Measurements from ENCODE around the gene ADCY2. TPM values are rescaled to one million over a fixed set of nuclear protein-coding genes. Genes with fewer than 3 reads are reported as not detected.

ADCY2 gene
- total RNA-seq, 1 experiment from 2014 or later, result not detected

- Histone ChIP-seq H3K27me3 (ENCODE audit: low read length) (no peaks in the 10 kb centered on the region), H4K20me1 (ENCODE audit: insufficient read depth, low read depth, low read length) (no peaks in the 10 kb centered on the region), H3K79me2 (ENCODE audit: low read length) (no peaks in the 10 kb centered on the region), H3K4me1 (ENCODE audit: low read length) (no peaks in the 10 kb centered on the region), H3K9ac (ENCODE audit: low read length) (no peak overlapping the region), H3K36me3 (ENCODE audit: insufficient read depth, low read length) (no peaks in the 10 kb centered on the region), H3K27ac (ENCODE audit: low read length) (no peak overlapping the region), H3K9me3 (ENCODE audit: low read length) (no peaks in the 10 kb centered on the region), H3K9me2 (replicated peaks; ENCODE audit: insufficient read depth, low read length) (no peaks in the 10 kb centered on the region), H3K4me3 (ENCODE audit: low read length) (no peak overlapping the region), H2AFZ (ENCODE audit: low read length) (no peak overlapping the region), H3K4me2 (ENCODE audit: low read depth, low read length, poor library complexity, severe bottlenecking) (no peak overlapping the region)
- no peak for DNase-seq
These were observed 229.8 kb downstream of the ADCY2 start for GRCh38 chr5:7625740-7626139.

- Histone ChIP-seq H3K4me1 (ENCODE audit: low read length) (no peaks in the 10 kb centered on the region), H3K9me3 (ENCODE audit: low read length) (no peaks in the 10 kb centered on the region), H3K79me2 (ENCODE audit: low read length) (no peaks in the 10 kb centered on the region), H3K4me3 (ENCODE audit: low read length) (no peak overlapping the region), H4K20me1 (ENCODE audit: insufficient read depth, low read depth, low read length) (no peaks in the 10 kb centered on the region), H2AFZ (ENCODE audit: low read length) (no peak overlapping the region), H3K9ac (ENCODE audit: low read length) (no peak overlapping the region), H3K9me2 (replicated peaks; ENCODE audit: insufficient read depth, low read length) (no peaks in the 10 kb centered on the region), H3K27me3 (ENCODE audit: low read length) (no peaks in the 10 kb centered on the region), H3K27ac (ENCODE audit: low read length) (no peak overlapping the region), H3K4me2 (ENCODE audit: low read depth, low read length, poor library complexity, severe bottlenecking) (no peak overlapping the region), H3K36me3 (ENCODE audit: insufficient read depth, low read length) (no peaks in the 10 kb centered on the region)
- DNase-seq, result no peak
These were observed 232.3 kb downstream of the ADCY2 start for GRCh38 chr5:7628248-7628647.

DNA sequence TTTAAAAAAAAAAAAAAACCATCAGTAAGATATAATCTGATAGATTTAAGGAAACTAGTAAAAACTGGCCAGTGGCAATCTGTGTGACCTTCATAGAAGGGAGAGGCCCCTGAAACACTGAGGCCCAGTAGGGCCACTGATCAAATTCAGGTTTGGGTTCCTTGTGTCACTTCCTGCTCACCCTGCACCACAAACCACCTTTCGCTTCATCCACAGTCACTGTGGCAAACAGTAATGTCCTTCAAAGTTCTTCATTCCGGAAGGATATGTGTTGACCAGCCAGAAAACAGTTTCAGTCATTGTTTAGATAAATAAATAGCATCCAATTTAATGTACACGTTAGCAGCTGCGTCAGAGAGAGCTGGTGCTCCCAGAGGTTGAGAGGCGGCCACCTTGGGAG is 232.9 kb downstream of the ADCY2 start:
- DNase-seq, result no peak
- H3K9me2 ChIP-seq (replicated peaks; ENCODE audit: insufficient read depth, low read length), result no peaks in the 10 kb centered on the region
- no peak overlapping the region for H2AFZ ChIP-seq (ENCODE audit: low read length)
- H3K79me2 ChIP-seq (ENCODE audit: low read length), result no peaks in the 10 kb centered on the region
- H3K9me3 ChIP-seq (ENCODE audit: low read length), result no peaks in the 10 kb centered on the region
- H3K9ac ChIP-seq (ENCODE audit: low read length), result no peak overlapping the region
- H3K27ac ChIP-seq (ENCODE audit: low read length), result no peak overlapping the region
- H3K4me2 ChIP-seq (ENCODE audit: low read depth, low read length, poor library complexity, severe bottlenecking), result no peak overlapping the region
- no peaks in the 10 kb centered on the region for H3K4me1 ChIP-seq (ENCODE audit: low read length)
- no peaks in the 10 kb centered on the region for H3K27me3 ChIP-seq (ENCODE audit: low read length)
- H4K20me1 ChIP-seq (ENCODE audit: insufficient read depth, low read depth, low read length), result no peaks in the 10 kb centered on the region
- no peak overlapping the region for H3K4me3 ChIP-seq (ENCODE audit: low read length)
- no peaks in the 10 kb centered on the region for H3K36me3 ChIP-seq (ENCODE audit: insufficient read depth, low read length)

DNA sequence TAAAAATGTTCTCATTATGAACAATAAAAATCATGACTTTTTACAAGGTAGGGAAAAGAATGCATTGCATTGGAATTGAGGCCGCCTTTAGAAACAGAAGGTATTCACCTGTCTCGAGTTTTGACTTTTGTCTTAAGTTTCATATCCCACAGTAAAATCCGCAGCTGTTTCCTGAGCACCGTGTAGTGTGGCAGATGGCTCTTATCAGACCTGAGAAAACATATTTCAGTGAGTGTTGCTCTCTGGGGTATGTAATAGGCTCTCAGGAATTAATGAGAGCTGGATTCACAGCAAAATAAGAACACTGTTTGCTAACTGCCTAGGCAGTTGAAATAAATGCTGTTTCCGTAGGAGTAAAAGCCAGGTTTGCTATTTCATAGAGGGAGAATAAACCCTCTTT is 233.6 kb downstream of the ADCY2 start:
- no peak for DNase-seq
- H3K9me3 ChIP-seq (ENCODE audit: low read length), result no peaks in the 10 kb centered on the region
- no peaks in the 10 kb centered on the region for H3K79me2 ChIP-seq (ENCODE audit: low read length)
- no peaks in the 10 kb centered on the region for H3K9me2 ChIP-seq (replicated peaks; ENCODE audit: insufficient read depth, low read length)
- no peaks in the 10 kb centered on the region for H3K4me1 ChIP-seq (ENCODE audit: low read length)
- no peak overlapping the region for H3K4me2 ChIP-seq (ENCODE audit: low read depth, low read length, poor library complexity, severe bottlenecking)
- H3K27me3 ChIP-seq (ENCODE audit: low read length), result no peaks in the 10 kb centered on the region
- no peak overlapping the region for H3K4me3 ChIP-seq (ENCODE audit: low read length)
- no peaks in the 10 kb centered on the region for H4K20me1 ChIP-seq (ENCODE audit: insufficient read depth, low read depth, low read length)
- no peak overlapping the region for H3K9ac ChIP-seq (ENCODE audit: low read length)
- no peaks in the 10 kb centered on the region for H3K36me3 ChIP-seq (ENCODE audit: insufficient read depth, low read length)
- no peak overlapping the region for H2AFZ ChIP-seq (ENCODE audit: low read length)
- H3K27ac ChIP-seq (ENCODE audit: low read length), result no peak overlapping the region

GRCh38 chr5:7634837-7635236 is 238.9 kb downstream of the ADCY2 start:
- no peak overlapping the region for H3K4me2 ChIP-seq (ENCODE audit: low read depth, low read length, poor library complexity, severe bottlenecking)
- no peak for DNase-seq
- no peak overlapping the region for H3K4me3 ChIP-seq (ENCODE audit: low read length)
- H3K36me3 ChIP-seq (ENCODE audit: insufficient read depth, low read length), result no peaks in the 10 kb centered on the region
- no peak overlapping the region for H3K27ac ChIP-seq (ENCODE audit: low read length)
- H3K4me1 ChIP-seq (ENCODE audit: low read length), result no peaks in the 10 kb centered on the region
- H3K27me3 ChIP-seq (ENCODE audit: low read length), result no peaks in the 10 kb centered on the region
- no peaks in the 10 kb centered on the region for H4K20me1 ChIP-seq (ENCODE audit: insufficient read depth, low read depth, low read length)
- H3K9me3 ChIP-seq (ENCODE audit: low read length), result no peaks in the 10 kb centered on the region
- H3K9me2 ChIP-seq (replicated peaks; ENCODE audit: insufficient read depth, low read length), result no peaks in the 10 kb centered on the region
- no peak overlapping the region for H2AFZ ChIP-seq (ENCODE audit: low read length)
- H3K9ac ChIP-seq (ENCODE audit: low read length), result no peak overlapping the region
- no peaks in the 10 kb centered on the region for H3K79me2 ChIP-seq (ENCODE audit: low read length)

GRCh38 chr5:7638456-7638855 is 242.5 kb downstream of the ADCY2 start:
- H3K4me3 ChIP-seq (ENCODE audit: low read length), result no peak overlapping the region
- H3K36me3 ChIP-seq (ENCODE audit: insufficient read depth, low read length), result no peaks in the 10 kb centered on the region
- H3K9me3 ChIP-seq (ENCODE audit: low read length), result no peaks in the 10 kb centered on the region
- no peak for DNase-seq
- H3K79me2 ChIP-seq (ENCODE audit: low read length), result no peaks in the 10 kb centered on the region
- H3K27ac ChIP-seq (ENCODE audit: low read length), result no peak overlapping the region
- H3K4me1 ChIP-seq (ENCODE audit: low read length), result no peaks in the 10 kb centered on the region
- no peaks in the 10 kb centered on the region for H3K27me3 ChIP-seq (ENCODE audit: low read length)
- no peak overlapping the region for H3K9ac ChIP-seq (ENCODE audit: low read length)
- no peak overlapping the region for H3K4me2 ChIP-seq (ENCODE audit: low read depth, low read length, poor library complexity, severe bottlenecking)
- H2AFZ ChIP-seq (ENCODE audit: low read length), result no peak overlapping the region
- no peaks in the 10 kb centered on the region for H4K20me1 ChIP-seq (ENCODE audit: insufficient read depth, low read depth, low read length)
- no peaks in the 10 kb centered on the region for H3K9me2 ChIP-seq (replicated peaks; ENCODE audit: insufficient read depth, low read length)

DNA sequence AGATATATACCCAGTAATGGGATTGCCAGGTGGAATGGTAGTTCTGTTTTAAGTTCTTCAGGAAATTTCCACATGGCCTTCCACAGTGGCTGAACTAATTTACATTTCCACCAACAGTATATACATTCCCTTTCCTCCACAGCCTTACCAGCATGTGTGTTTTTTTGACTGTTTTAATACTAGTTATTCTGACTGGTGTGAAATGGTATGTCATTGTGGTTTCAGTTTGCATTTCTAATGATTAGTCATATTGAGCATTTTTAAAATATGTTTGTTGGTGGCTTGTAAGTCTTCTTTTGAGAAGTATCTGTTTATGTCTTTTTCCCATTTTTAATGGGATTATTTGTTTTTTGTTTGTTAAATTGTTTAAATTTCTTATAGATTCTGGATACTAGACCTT is 246.1 kb downstream of the ADCY2 start:
- Histone ChIP-seq H3K4me2 (ENCODE audit: low read depth, low read length, poor library complexity, severe bottlenecking) (no peak overlapping the region), H3K9me2 (replicated peaks; ENCODE audit: insufficient read depth, low read length) (no peaks in the 10 kb centered on the region), H3K9me3 (ENCODE audit: low read length) (no peaks in the 10 kb centered on the region), H3K27me3 (ENCODE audit: low read length) (no peaks in the 10 kb centered on the region), H2AFZ (ENCODE audit: low read length) (no peak overlapping the region), H3K36me3 (ENCODE audit: insufficient read depth, low read length) (no peaks in the 10 kb centered on the region), H3K27ac (ENCODE audit: low read length) (no peak overlapping the region), H3K4me3 (ENCODE audit: low read length) (no peak overlapping the region), H3K79me2 (ENCODE audit: low read length) (no peaks in the 10 kb centered on the region), H3K9ac (ENCODE audit: low read length) (no peak overlapping the region), H4K20me1 (ENCODE audit: insufficient read depth, low read depth, low read length) (no peaks in the 10 kb centered on the region), H3K4me1 (ENCODE audit: low read length) (no peaks in the 10 kb centered on the region)
- no peak for DNase-seq

DNA sequence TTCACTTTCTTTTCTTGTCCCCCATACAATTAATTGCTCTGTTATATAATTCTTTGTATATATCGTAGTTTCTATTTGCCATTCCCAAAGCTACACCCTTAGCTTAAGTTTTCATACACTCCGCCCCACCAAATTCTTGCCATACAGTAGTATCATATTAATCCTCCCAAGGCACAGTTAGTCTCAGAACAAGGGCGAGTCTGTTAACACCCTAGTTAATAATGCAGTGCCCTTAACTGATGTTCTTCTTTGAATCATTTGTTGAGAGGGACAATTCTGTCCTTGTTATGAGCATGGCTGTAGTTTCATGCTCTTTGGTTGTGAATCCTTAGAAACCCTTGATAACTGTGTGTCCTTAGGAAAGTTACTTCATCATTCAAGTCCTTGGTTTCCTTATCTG is 248.8 kb downstream of the ADCY2 start:
- DNase-seq, result no peak
- Histone ChIP-seq H3K4me2 (ENCODE audit: low read depth, low read length, poor library complexity, severe bottlenecking) (no peak overlapping the region), H3K9me3 (ENCODE audit: low read length) (no peaks in the 10 kb centered on the region), H3K27ac (ENCODE audit: low read length) (no peak overlapping the region), H3K36me3 (ENCODE audit: insufficient read depth, low read length) (no peaks in the 10 kb centered on the region), H3K27me3 (ENCODE audit: low read length) (no peaks in the 10 kb centered on the region), H3K4me3 (ENCODE audit: low read length) (no peak overlapping the region), H3K9me2 (replicated peaks; ENCODE audit: insufficient read depth, low read length) (no peaks in the 10 kb centered on the region), H3K4me1 (ENCODE audit: low read length) (no peaks in the 10 kb centered on the region), H3K79me2 (ENCODE audit: low read length) (no peaks in the 10 kb centered on the region), H4K20me1 (ENCODE audit: insufficient read depth, low read depth, low read length) (no peaks in the 10 kb centered on the region), H2AFZ (ENCODE audit: low read length) (no peak overlapping the region), H3K9ac (ENCODE audit: low read length) (no peak overlapping the region)

GRCh38 chr5:7650755-7651154 is 254.8 kb downstream of the ADCY2 start:
- no peaks in the 10 kb centered on the region for H3K9me3 ChIP-seq (ENCODE audit: low read length)
- no peak overlapping the region for H3K4me2 ChIP-seq (ENCODE audit: low read depth, low read length, poor library complexity, severe bottlenecking)
- H3K79me2 ChIP-seq (ENCODE audit: low read length), result no peaks in the 10 kb centered on the region
- no peak overlapping the region for H2AFZ ChIP-seq (ENCODE audit: low read length)
- H4K20me1 ChIP-seq (ENCODE audit: insufficient read depth, low read depth, low read length), result no peaks in the 10 kb centered on the region
- DNase-seq, result no peak
- no peak overlapping the region for H3K27ac ChIP-seq (ENCODE audit: low read length)
- H3K4me1 ChIP-seq (ENCODE audit: low read length), result no peaks in the 10 kb centered on the region
- no peaks in the 10 kb centered on the region for H3K36me3 ChIP-seq (ENCODE audit: insufficient read depth, low read length)
- H3K9ac ChIP-seq (ENCODE audit: low read length), result no peak overlapping the region
- H3K4me3 ChIP-seq (ENCODE audit: low read length), result no peak overlapping the region
- H3K9me2 ChIP-seq (replicated peaks; ENCODE audit: insufficient read depth, low read length), result no peaks in the 10 kb centered on the region
- H3K27me3 ChIP-seq (ENCODE audit: low read length), result no peaks in the 10 kb centered on the region

All from Karpas-422 (cell line).